Keratinocyte (primary cell): ENCODE data around the gene TSR3.

ENCODE experiments used
- EZH2 ChIP-seq: IDR thresholded peaks from one replicate; pipeline ENCODE4 v1.6.1; 2012; ENCODE audit warnings: inconsistent platforms, mild to moderate bottlenecking, low read length, moderate library complexity
- TF ChIP-seq, protein P1 (sequence below), 3 experiments: IDR thresholded peaks in 1 of 3; conservative IDR thresholded peaks in 1 of 3; optimal IDR thresholded peaks in 1 of 3; 2 replicates in 2 of 3; 3 replicates in 1 of 3; pipeline versions ENCODE3 to v1.5.1; 2011; ENCODE audit warnings: low read length in 3 of 3, mild to moderate bottlenecking in 3 of 3, moderate library complexity in 2 of 3, control low read depth in 1 of 3, inconsistent platforms in 1 of 3; ENCODE audit not compliant: insufficient read depth in 2 of 3; ENCODE audit errors: extremely low read depth in 1 of 3

DNA sequence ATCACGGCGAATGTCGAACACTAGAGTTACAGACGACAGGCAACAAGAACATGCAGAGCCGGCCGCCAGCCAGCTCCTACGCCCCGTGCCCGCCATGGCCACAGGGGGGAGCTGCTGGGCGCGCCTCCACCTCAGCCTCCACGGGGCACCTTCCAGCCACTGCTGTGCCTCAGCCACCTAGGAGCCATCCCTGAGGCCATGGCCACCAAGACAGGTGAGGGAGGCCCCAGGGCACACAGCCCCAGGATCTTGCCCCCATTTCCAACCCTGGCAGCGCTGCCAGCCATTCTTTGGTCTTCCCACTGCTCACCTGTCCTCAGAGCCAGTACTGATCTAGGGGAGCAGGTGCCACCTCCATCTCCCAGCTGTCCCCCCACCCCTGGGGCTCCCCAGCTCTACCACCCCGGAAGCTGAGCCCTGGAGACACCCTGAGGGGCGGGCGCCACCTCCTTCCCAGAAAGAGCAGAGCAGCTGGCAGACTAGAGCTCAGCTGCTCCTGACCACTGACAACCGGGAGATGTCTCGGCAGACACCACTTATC is 11.9 kb upstream of the TSR3 start:
- TF ChIP-seq, protein P1, sequence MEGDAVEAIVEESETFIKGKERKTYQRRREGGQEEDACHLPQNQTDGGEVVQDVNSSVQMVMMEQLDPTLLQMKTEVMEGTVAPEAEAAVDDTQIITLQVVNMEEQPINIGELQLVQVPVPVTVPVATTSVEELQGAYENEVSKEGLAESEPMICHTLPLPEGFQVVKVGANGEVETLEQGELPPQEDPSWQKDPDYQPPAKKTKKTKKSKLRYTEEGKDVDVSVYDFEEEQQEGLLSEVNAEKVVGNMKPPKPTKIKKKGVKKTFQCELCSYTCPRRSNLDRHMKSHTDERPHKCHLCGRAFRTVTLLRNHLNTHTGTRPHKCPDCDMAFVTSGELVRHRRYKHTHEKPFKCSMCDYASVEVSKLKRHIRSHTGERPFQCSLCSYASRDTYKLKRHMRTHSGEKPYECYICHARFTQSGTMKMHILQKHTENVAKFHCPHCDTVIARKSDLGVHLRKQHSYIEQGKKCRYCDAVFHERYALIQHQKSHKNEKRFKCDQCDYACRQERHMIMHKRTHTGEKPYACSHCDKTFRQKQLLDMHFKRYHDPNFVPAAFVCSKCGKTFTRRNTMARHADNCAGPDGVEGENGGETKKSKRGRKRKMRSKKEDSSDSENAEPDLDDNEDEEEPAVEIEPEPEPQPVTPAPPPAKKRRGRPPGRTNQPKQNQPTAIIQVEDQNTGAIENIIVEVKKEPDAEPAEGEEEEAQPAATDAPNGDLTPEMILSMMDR (optimal IDR thresholded peaks at IDR 0.05 in 1 of 3, IDR thresholded peaks at IDR 0.05 in 1 of 3, conservative IDR thresholded peaks at IDR 0.05 in 1 of 3; ENCODE audit: extremely low read depth in 1 of 3, insufficient read depth in 2 of 3, low read length in 3 of 3): peak; percentile 83 to 98 (median 97)
- no peak for TF ChIP-seq EZH2
